ENCODE data around the gene TRIM59. TPM values are rescaled to one million over a fixed set of nuclear protein-coding genes. Genes with fewer than 3 reads are reported as not detected.
"Not testable (repeated sequence)": the region's sequence is repeated elsewhere in the genome, so short reads cannot be mapped to it uniquely, and the experiment has no call there.

Gene TRIM59
- total RNA-seq, 1 donor from 2014 or later: 0.51 TPM

DNA sequence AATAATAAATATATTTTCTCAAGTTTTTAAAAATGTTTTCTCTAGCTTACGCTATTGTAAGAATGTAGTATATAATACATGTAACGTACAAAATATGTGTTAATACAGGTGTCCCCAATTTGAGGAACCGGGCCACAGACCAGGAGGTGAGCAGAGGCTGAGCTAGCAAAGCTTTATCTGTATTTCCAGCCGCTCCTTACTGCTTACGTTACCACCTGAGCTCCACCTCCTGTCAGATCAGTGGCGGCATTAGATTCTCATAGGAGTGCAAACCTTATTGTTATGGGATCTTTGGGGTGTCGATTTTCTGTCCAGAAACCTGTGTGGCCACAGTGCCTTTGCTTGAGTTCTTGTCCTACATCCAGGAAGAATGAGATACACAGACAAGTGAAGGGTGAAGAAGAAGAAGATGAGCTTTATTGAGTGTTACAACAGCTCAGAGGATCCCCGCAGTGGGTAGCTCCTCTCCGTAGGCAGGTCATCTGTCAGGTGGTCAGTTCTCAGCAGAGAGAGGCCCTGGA, 9.9 kb upstream of the TRIM59 start:
- no peak for DNase-seq (ENCODE audit: low spot score)
- intact Hi-C loops (cut with DNase I): no loop called here

GRCh38 chr3:160458151-160458550, 8.6 kb upstream of the TRIM59 start:
- intact Hi-C loops (cut with DNase I): no loop called here
- no peak for DNase-seq (ENCODE audit: low spot score)

DNA sequence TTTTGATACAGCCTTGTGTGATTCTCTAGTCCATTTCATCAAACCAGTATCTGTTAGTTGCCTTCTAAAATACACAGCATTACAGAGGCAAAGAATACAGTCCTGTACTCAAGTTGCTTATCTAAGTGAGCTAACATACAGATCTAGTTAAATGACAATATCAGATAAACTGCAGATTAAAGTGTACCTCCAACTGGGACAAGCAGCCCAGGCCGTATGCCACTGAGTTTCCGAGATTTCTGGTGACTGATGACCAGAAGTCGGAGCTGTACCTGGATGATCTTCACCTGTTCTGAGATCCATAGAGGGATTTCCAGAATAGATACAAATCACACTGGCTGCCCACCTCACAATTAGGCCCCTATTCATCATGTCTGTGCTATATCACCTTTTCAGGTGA, 6.3 kb upstream of the TRIM59 start:
- intact Hi-C loops (cut with DNase I): no loop called here
- DNase-seq (ENCODE audit: low spot score): no peak

DNA sequence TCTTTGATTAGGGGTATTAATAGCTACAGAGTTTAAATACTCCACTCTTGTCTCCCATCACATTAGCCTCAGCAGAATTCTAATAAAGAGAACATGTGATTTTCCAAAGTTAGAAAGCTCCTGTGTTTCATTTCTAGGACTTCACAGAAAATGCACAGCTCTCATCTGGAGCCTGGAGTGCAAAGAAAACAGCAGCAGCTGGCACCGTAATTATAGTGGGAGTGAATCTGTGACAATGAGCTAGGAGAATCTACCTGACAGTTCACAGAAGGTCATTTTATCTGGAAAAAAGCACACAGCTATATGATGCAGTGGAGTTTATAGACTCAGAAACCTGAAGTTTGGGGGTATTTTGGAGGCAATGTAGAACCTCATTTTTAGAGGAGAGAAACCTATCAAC, 5.4 kb upstream of the TRIM59 start:
- intact Hi-C loops (cut with DNase I): no loop called here
- no peak for DNase-seq (ENCODE audit: low spot score)

- intact Hi-C loops (cut with DNase I); DNase-seq (ENCODE audit: low spot score): not testable (repeated sequence)
These were observed 2.7 kb upstream of the TRIM59 start for GRCh38 chr3:160452251-160452650.

DNA sequence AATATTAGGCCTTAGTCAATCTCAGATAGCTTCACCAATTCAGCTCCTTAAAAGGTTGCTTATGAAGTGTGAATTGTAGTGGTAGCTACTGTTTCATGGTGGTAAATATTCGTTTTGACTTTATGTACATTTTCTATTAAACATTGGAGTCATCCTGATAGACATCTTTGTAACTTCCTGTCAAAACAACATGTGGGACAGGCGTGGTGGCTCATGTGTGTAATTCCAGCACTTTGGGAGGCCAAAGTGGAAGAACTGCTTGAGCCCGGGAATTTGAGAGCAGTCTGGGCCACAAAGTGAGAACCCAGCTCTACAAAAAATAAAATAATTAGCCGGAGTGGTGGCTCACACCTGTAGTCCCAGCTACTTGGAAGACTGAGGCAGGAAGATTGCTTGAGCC, 2.0 kb upstream of the TRIM59 start:
- DNase-seq (ENCODE audit: low spot score): no peak
- intact Hi-C loops (cut with DNase I): no loop called here

DNA sequence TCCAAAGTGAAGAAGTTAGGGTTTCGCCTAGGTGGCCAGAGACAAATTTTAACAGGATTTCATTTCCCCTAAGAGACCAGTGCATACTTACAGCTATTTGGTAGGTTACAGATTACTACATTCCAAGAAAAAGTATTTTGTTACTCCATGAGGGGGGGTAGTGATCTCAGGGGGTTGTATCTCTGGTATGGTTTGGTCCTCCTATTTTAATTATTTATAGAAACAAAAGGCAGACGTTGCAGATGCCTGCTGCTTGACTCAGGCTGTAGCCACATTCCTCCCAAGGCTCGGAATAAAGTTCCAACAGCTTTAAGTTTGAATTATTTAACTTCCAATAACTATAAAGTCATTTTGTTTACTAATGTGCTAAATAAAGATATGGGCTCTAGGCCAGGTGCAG, 1.3 kb upstream of the TRIM59 start:
- intact Hi-C loops (cut with DNase I): no loop called here
- no peak for DNase-seq (ENCODE audit: low spot score)

DNA sequence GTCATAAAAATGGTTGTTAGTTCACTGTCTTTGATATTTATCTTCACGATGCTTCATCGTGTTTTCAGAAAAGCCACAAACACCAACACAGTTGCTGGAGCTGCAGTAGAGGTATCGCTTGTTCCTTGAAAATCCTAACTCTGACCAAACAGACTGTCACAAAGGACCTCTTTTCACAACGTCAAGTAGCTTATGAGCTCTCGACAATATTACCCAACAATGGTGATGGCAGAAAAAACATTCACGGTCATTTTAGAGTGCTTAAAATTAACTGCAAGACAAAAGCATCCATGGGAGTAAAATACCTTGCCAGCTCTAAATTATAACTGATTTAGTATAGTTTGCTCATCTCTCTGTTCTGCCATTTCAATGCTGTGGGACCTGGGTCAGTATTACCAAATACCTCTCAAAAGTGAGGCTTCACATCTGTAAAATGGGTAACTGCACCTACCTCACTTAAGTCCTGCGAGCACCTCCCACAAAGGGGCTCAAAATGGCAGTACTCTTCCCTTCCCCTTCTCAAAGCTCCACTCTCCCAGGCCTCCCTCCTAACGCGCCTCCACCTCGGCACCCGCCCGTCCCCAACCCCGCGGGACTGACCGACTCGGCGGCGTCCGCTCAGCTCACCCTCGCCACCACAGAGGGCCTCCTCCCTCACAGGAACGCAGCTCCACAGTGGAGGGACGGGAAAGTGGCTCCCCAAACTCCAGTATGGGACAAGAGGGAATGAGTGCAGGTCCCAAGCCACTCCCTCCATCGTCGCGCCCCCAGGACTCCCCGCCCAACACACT, 546 bp downstream of the TRIM59 start:
- intact Hi-C loops (cut with DNase I): no loop called here
- DNase-seq (ENCODE audit: low spot score): no peak

- intact Hi-C loops (cut with DNase I): no loop called here
- no peak for DNase-seq (ENCODE audit: low spot score)
These were observed 2.0 kb downstream of the TRIM59 start for GRCh38 chr3:160447544-160447943.

DNA sequence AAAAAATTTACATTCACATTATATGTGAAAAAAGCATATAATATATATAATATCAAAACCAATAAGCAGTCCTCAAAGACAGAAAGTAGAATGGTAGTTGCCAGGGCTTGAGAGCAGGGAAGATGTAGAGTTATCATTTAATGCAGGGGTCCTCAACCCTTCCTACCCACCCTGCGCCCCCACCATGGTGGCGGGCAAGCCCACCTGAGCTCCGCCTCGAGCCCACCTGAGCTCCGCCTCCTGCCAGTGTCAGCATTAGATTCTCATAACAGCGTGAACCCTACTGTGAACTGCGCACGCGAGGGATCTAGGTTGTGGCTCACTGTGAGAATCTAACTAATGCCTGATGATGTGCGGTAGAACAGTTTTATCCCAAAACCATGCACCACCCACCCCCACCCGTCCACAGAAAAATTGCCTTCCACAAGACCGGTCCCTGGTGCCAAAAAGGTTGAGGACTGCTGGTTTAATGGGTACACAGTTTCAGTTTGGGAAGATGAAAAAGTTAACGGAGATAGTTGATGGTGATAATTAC, 3.0 kb downstream of the TRIM59 start:
- intact Hi-C loops (cut with DNase I): no loop called here
- no peak for DNase-seq (ENCODE audit: low spot score)

- DNase-seq (ENCODE audit: low spot score): no peak
These were observed 3.7 kb downstream of the TRIM59 start for GRCh38 chr3:160445854-160446253.

DNA sequence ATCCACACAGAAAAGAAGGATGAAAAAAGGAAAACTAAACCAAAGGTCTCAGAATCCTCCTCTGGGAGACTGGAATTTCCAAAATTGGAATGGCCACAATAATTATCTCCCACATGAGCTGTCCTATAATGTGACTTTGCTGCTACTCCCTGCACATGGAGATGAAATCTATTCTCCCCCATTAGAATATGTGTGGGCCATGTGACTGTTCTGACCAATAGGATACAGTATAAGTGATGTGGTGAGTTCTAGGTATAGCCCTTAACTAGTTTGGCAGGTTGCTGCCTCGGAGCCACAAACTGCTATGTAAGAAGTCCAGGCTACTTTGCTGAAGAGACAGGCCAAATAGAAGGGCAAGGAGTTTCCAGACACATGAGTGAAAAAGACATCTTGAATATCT, 5.2 kb downstream of the TRIM59 start:
- intact Hi-C loops (cut with DNase I): no loop called here
- DNase-seq (ENCODE audit: low spot score): no peak

More at GRCh38 chr3:160445854-160446253, 3.7 kb downstream of the TRIM59 start:
- intact Hi-C loops (cut with DNase I): no loop called here

- no peak for DNase-seq (ENCODE audit: low spot score)
- intact Hi-C loops (cut with DNase I): no loop called here
These were observed 8.9 kb downstream of the TRIM59 start for GRCh38 chr3:160440687-160441086.

GRCh38 chr3:160437083-160437455, 12.5 kb downstream of the TRIM59 start:
- intact Hi-C loops (cut with DNase I): no loop called here
- DNase-seq (ENCODE audit: low spot score): no peak

DNA sequence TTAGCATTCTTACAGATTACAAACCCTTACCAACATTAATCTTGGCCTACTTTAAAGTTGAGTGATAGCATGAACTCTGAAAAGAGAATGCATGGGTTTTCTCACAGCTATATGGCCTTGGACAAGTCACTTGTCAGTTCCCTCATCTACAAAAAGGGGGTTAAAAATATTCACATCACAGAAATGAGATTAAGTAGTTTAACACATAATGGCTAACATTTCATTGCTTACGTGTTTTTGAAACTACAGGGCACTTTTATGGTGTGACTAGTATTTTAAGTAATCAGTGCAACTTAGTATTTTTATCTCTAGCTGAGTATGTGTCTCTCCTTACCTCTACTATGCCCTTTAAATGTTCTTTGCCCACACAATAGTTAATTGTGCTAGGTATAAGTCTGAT, 13.8 kb downstream of the TRIM59 start:
- intact Hi-C loops (cut with DNase I): no loop called here
- no peak for DNase-seq (ENCODE audit: low spot score)

DNA sequence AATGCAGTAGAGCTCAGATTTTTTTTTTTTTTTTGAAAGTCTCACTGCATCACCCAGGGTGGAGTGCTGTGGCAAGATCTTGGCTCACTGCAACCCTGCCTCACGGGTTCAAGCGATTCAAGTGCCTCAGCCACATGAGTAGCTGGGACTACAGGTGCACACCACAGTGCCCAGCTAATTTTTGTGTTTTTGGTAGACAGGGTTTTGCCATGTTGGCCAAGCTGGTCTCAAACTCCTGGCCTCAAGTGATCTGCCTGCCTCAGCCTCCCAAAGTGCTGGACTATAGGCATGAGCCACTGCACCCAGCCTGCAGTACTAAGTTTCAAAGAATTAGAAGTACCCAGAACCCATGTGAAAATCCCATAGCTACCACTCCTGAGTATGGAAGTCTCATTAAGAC, 14.5 kb downstream of the TRIM59 start:
- intact Hi-C loops (cut with DNase I): no loop called here
- no peak for DNase-seq (ENCODE audit: low spot score)

GRCh38 chr3:160434071-160434470, 15.5 kb downstream of the TRIM59 start:
- DNase-seq (ENCODE audit: low spot score): no peak
- intact Hi-C loops (cut with DNase I): no loop called here

DNA sequence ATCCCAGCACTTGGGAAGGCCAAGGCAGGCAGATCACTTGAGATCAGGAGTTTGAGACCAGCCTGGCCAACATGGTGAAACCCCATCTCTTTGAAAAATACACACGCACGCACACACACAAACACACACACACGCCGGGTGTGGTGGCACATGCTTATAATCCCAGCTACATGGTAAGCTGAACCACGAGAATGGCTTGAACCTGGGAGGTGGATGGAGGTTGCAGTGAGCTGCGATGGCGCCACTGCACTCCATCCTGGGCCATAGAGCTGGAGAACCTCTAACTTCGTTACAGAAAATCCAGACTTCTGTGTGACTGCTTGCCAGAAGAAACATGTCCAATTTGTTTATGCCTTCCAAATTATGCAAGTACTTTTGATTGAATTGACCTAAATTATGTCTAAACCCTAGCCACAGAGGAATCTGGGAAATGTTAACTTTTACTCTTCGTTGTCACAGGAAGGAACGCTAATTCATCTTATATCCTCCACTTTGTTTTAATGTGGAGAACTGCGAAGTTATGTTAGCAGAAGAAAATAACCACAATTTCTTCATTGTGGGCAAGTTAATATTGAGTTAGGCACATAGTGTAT, 21.7 kb downstream of the TRIM59 start:
- DNase-seq (ENCODE audit: low spot score): no peak
- intact Hi-C loops (cut with DNase I): no loop called here

- intact Hi-C loops (cut with DNase I): no loop called here
- no peak for DNase-seq (ENCODE audit: low spot score)
These were observed 32.3 kb downstream of the TRIM59 start for GRCh38 chr3:160417311-160417710.

DNA sequence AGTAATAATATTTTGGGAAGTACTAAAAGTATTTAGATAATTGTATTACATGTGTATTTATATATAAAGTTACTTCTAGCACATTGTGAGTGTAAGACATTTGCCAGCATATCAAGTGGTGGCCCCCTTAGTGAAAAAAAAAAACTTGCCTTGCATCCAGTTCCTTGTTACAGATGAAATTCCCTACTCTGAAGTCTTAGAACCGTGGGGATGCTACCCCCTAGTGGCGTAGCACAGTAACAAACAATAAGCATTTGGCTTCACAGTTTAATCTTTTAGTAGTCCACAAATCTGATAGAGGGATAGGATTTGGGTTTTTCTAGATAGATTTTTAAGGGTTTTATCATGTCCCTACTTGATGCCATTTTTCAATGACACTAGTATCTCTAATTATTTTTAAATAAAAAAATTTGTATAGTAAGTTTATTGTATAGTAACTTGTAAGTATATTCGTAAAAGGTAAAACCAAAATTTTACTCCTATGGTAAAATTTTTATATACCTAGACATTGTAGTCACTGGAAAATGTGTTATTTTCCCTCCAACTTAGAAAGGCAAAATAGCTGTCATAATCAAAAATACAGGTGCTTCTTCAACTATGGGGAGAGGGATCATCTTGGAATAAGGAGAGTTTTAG, 35.9 kb downstream of the TRIM59 start:
- intact Hi-C loops (cut with DNase I): loop anchor here (2.0 to 5.0 kb wide), 2 partner anchors 251 to 381 kb away; no protein-coding TSS in a partner anchor
- no peak for DNase-seq (ENCODE audit: low spot score)
